Progenitor cell of endocrine pancreas (in vitro differentiated cells): ENCODE results near the gene COL23A1. TPM values are rescaled to one million over a fixed set of nuclear protein-coding genes. Genes with fewer than 3 reads are reported as not detected.

Experiments used
- DNase-seq: peaks from one replicate; pipeline ENCODE4 v3.0.0; 2021; ENCODE audit warnings: low spot score; ENCODE audit not compliant: unreplicated experiment
- H3K27ac Mint-ChIP-seq: 2 replicates; pipeline ENCODE4 v1.8.0; 2021; ENCODE audit warnings: mild to moderate bottlenecking, moderate library complexity, mixed read lengths
- H3K27me3 Mint-ChIP-seq: 2 replicates; pipeline ENCODE4 v1.8.0; 2021; ENCODE audit warnings: mixed read lengths
- H3K36me3 Mint-ChIP-seq: 2 replicates; pipeline ENCODE4 v1.8.0; 2022; ENCODE audit warnings: mixed read lengths; ENCODE audit not compliant: insufficient read depth
- H3K4me1 Mint-ChIP-seq: 2 replicates; pipeline ENCODE4 v1.8.0; 2021; ENCODE audit warnings: low read depth, mixed read lengths
- H3K4me3 Mint-ChIP-seq: 2 replicates; pipeline ENCODE4 v1.8.0; 2021; ENCODE audit warnings: low read depth, mild to moderate bottlenecking, moderate library complexity, mixed read lengths
- H3K9me3 Mint-ChIP-seq: 2 replicates; pipeline ENCODE4 v1.8.0; 2021; ENCODE audit warnings: low read depth, mixed read lengths
- total RNA-seq: library from RNA; stranded (reverse); gene quantifications from 2 replicates; pipeline ENCODE4 v1.2.1, GENCODE V29; 2021
- TF ChIP-seq, protein P1 (sequence below): fragments of 200-600 bp; sonication (generic); IDR thresholded peaks from one replicate; pipeline ENCODE4 v1.5.0; 2021; ENCODE audit warnings: antibody characterized with exemption, mild to moderate bottlenecking; ENCODE audit not compliant: unreplicated experiment

Gene COL23A1
- total RNA-seq, 1 donor from 2014 or later, result 0.36 TPM

DNA sequence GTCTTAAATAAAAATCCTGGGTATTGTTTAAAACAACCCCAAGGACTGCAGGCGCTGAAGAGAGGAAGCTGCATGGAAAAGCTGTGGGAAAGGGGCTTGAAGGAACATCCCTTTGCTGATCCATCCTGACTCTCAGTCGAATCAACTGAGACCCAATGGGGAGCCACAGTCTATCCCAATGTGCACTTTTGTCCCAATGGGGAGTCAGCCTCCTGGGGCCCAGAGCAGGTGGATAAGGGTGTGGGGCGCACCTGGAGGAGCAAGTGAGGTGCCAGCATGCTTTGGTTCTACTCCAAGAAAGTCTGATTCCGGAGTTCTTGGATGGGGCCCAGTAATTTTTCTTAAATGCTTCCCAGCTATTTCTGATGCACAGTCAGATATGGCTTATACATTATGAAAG, 118.1 kb downstream of the COL23A1 start:
- H3K27me3 Mint-ChIP-seq, result peaks cover 17% of the 10 kb centered on the region
- DNase-seq, result no peak
- peaks cover 22% of the 10 kb centered on the region for H3K4me1 Mint-ChIP-seq
- peaks cover 8% of the 10 kb centered on the region for H3K9me3 Mint-ChIP-seq
- no peak overlapping the region for H3K4me3 Mint-ChIP-seq
- peaks cover 1% of the 10 kb centered on the region for H3K36me3 Mint-ChIP-seq
- H3K27ac Mint-ChIP-seq, result no peak overlapping the region
- TF ChIP-seq, protein P1, sequence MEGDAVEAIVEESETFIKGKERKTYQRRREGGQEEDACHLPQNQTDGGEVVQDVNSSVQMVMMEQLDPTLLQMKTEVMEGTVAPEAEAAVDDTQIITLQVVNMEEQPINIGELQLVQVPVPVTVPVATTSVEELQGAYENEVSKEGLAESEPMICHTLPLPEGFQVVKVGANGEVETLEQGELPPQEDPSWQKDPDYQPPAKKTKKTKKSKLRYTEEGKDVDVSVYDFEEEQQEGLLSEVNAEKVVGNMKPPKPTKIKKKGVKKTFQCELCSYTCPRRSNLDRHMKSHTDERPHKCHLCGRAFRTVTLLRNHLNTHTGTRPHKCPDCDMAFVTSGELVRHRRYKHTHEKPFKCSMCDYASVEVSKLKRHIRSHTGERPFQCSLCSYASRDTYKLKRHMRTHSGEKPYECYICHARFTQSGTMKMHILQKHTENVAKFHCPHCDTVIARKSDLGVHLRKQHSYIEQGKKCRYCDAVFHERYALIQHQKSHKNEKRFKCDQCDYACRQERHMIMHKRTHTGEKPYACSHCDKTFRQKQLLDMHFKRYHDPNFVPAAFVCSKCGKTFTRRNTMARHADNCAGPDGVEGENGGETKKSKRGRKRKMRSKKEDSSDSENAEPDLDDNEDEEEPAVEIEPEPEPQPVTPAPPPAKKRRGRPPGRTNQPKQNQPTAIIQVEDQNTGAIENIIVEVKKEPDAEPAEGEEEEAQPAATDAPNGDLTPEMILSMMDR, result no peak

DNA sequence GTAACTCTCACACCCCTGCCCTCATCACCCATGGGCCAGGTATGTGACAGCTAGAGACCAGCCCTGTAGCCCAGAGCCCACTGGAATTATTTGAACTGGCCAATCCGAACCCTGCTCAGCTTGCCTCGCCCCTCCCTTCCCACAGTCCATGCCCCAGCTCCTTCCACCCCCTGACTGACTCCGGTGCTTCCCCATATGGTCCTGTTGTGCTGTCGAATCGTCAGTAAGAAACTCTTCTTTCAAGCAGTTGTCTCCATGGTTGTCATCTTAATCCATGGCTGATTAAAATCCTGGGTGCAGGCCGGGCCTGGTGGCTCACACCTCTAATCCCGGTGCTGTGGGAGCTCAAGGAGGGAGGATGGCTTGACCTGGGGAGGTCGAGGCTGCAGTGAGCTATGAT, 118.5 kb downstream of the COL23A1 start:
- peaks cover 22% of the 10 kb centered on the region for H3K4me1 Mint-ChIP-seq
- TF ChIP-seq, protein P1, result no peak
- H3K27me3 Mint-ChIP-seq, result peaks cover 17% of the 10 kb centered on the region
- no peak for DNase-seq
- H3K9me3 Mint-ChIP-seq, result peaks cover 8% of the 10 kb centered on the region
- H3K27ac Mint-ChIP-seq, result no peak overlapping the region
- peaks cover 1% of the 10 kb centered on the region for H3K36me3 Mint-ChIP-seq
- no peak overlapping the region for H3K4me3 Mint-ChIP-seq

- Mint-ChIP-seq H3K27ac (no peak overlapping the region), H3K4me3 (no peak overlapping the region), H3K9me3 (peaks cover 4% of the 10 kb centered on the region), H3K4me1 (peaks cover 22% of the 10 kb centered on the region), H3K36me3 (peaks cover 1% of the 10 kb centered on the region), H3K27me3 (peaks cover 17% of the 10 kb centered on the region)
- TF ChIP-seq, protein P1, result no peak
- DNase-seq, result no peak
Measured at GRCh38 chr5:178470760-178471025, 119.5 kb downstream of the COL23A1 start.

- TF ChIP-seq, protein P1, result no peak
- peaks cover 20% of the 10 kb centered on the region for H3K27me3 Mint-ChIP-seq
- H3K36me3 Mint-ChIP-seq, result peaks cover 1% of the 10 kb centered on the region
- no peak for DNase-seq
- peaks cover 3% of the 10 kb centered on the region for H3K9me3 Mint-ChIP-seq
- H3K27ac Mint-ChIP-seq, result no peak overlapping the region
- peaks cover 22% of the 10 kb centered on the region for H3K4me1 Mint-ChIP-seq
- H3K4me3 Mint-ChIP-seq, result no peak overlapping the region
Measured at GRCh38 chr5:178469975-178470759, 120.0 kb downstream of the COL23A1 start.

DNA sequence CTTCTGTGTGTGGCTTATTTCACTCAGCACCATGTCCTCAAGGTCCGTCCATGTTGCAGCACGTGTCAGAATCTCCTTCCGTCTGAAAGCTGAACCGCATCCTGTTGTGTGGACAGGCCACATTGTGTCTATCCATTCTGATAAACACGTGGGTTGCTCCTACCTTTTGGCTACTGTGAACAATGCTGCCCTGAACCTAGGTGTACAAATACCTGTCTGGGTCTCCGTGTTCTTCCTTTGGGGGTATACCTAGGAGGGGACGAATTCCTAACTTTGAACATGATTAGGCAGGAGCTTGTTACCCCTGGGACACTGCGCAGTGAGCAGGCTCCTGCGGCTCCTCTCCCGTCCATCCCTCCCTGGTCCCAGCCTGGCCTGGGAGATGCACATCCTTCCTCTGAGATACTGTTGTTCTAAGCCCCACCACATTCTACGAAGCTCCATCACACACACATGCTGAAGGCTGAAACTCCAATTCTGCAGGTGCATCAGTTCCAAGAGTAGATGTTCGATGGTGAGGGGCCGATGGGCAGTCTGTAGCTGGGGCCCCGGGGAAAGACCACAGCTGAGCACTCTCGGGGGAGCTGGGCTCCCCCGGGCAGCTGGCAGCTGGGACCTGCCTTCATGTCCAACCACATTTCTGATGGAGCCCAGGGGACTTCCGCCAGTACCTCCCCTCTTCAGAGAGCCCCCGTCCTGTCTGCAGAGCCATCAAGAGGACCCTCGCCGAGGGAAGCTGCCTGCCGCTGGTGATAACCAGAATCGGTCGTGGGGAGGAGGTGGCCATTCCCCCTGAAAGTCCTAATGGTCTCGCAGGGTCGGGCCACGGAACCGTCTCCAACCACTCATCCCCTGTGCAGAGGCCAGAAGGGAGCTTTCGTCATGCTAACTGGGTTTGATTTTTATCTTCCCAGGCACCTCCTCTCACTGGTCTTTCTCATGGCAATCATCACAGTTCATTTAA, 120.9 kb downstream of the COL23A1 start:
- H3K4me3 Mint-ChIP-seq, result no peak overlapping the region

More for the DNA sequence above, 120.9 kb downstream of the COL23A1 start:
- Mint-ChIP-seq H3K27ac (no peak overlapping the region), H3K36me3 (no peaks in the 10 kb centered on the region), H3K27me3 (peaks cover 20% of the 10 kb centered on the region), H3K9me3 (no peaks in the 10 kb centered on the region), H3K4me1 (peaks cover 18% of the 10 kb centered on the region)
- no peak for DNase-seq
- TF ChIP-seq, protein P1, result no peak
